ENCODE measurements around the gene USP40.
"Not testable (repeated sequence)": the region's sequence is repeated elsewhere in the genome, so short reads cannot be mapped to it uniquely, and the experiment has no call there.

Gene USP40

DNA sequence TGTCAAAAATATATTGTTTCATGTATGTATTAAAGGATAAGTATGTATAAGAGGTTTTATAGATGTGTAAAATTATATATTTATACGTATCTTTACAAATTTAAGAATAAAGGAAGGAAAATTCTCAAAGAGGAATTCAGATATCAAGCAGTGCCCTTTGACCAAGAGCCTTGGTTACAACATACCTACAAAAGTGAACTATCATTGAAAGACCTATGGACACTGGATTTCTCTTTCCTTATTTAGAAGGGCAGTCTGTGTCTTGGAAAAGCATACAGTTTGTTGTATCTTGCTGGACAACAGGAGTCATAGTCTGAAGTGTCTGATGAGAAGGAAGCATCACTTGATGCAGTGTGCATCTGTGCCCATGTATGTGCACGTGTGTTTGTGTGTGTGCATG is 21.8 kb upstream of the USP40 start:
- Histone ChIP-seq H3K27me3 (ENCODE audit: insufficient read depth, low read length) (no peaks in the 10 kb centered on the region), H3K4me3 (ENCODE audit: low read depth, low read length) (no peak overlapping the region), H2AK5ac (ENCODE audit: low read length) (no peak overlapping the region), H3K79me1 (ENCODE audit: low read length) (no peaks in the 10 kb centered on the region), H2BK5ac (ENCODE audit: low read depth, low read length, poor library complexity) (no peak overlapping the region), H3K23ac (ENCODE audit: low read length) (no peak overlapping the region), H4K91ac (ENCODE audit: low read depth, low read length) (no peak overlapping the region), H3K14ac (ENCODE audit: low read length) (no peak overlapping the region), H2AFZ (ENCODE audit: insufficient read depth, low read length, poor library complexity) (no peak overlapping the region), H3K18ac (ENCODE audit: low read length) (no peak overlapping the region), H3K9ac (ENCODE audit: low read length) (no peak overlapping the region), H3K4me1 (ENCODE audit: control insufficient read depth in 1 of 2, insufficient read depth in 2 of 2, low read length in 2 of 2) (no peaks in the 10 kb centered on the region), H3K4ac (ENCODE audit: low read depth, low read length) (no peak overlapping the region), H3K79me2 (ENCODE audit: control insufficient read depth, insufficient read depth, low read length, poor library complexity) (no peaks in the 10 kb centered on the region), H2BK120ac (ENCODE audit: insufficient read depth, low read length, poor library complexity) (no peak overlapping the region), H4K12ac (ENCODE audit: low read depth, low read length) (no peak overlapping the region), H3K27ac (ENCODE audit: low read depth, low read length) (no peak overlapping the region), H3K4me2 (ENCODE audit: low read length) (no peak overlapping the region), H3K36me3 (ENCODE audit: control insufficient read depth in 1 of 2, insufficient read depth in 2 of 2, low read length in 2 of 2) (no peaks in the 10 kb centered on the region), H4K8ac (ENCODE audit: low read depth, low read length) (no peak overlapping the region), H2BK12ac (ENCODE audit: low read length) (no peak overlapping the region), H3K9me3 (ENCODE audit: insufficient read depth, low read depth, low read length) (no peaks in the 10 kb centered on the region)
- WGBS (ENCODE audit: extremely low coverage, insufficient coverage, insufficient read length), result no CpG with 5 or more reads among the region's 2 CpGs
- DNase-seq, result no peak

DNA sequence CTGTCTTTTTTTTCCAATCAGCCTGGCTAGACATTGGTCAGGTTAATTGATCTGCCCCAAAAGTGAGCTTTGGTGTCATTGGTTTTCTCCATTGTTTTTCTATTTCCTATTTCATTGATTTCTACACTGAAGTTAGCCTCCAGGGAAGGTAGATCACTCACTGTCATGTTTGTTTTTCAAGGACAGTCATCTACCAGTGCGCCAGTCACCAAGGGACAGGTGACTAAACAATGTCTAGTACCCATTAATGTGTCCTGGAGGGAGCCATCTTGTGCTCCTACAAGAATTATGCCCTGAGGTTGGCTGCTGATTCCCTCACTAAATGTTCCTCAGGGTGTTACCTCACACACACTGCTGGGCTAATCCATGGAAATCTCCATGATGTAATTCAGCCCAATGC is 17.6 kb upstream of the USP40 start:
- Histone ChIP-seq H2AFZ (ENCODE audit: insufficient read depth, low read length, poor library complexity) (no peak overlapping the region), H4K12ac (ENCODE audit: low read depth, low read length) (no peak overlapping the region), H3K18ac (ENCODE audit: low read length) (no peak overlapping the region), H3K4ac (ENCODE audit: low read depth, low read length) (no peak overlapping the region), H3K27ac (ENCODE audit: low read depth, low read length) (no peak overlapping the region), H3K36me3 (ENCODE audit: control insufficient read depth in 1 of 2, insufficient read depth in 2 of 2, low read length in 2 of 2) (no peaks in the 10 kb centered on the region), H3K23ac (ENCODE audit: low read length) (no peak overlapping the region), H3K27me3 (ENCODE audit: insufficient read depth, low read length) (no peaks in the 10 kb centered on the region), H2BK5ac (ENCODE audit: low read depth, low read length, poor library complexity) (no peak overlapping the region), H3K4me1 (ENCODE audit: control insufficient read depth in 1 of 2, insufficient read depth in 2 of 2, low read length in 2 of 2) (no peaks in the 10 kb centered on the region), H4K91ac (ENCODE audit: low read depth, low read length) (no peak overlapping the region), H2BK120ac (ENCODE audit: insufficient read depth, low read length, poor library complexity) (no peak overlapping the region), H3K4me3 (ENCODE audit: low read depth, low read length) (no peak overlapping the region), H3K14ac (ENCODE audit: low read length) (no peak overlapping the region), H3K4me2 (ENCODE audit: low read length) (no peak overlapping the region), H3K9me3 (ENCODE audit: insufficient read depth, low read depth, low read length) (no peaks in the 10 kb centered on the region), H3K79me2 (ENCODE audit: control insufficient read depth, insufficient read depth, low read length, poor library complexity) (no peaks in the 10 kb centered on the region), H2AK5ac (ENCODE audit: low read length) (no peak overlapping the region), H3K9ac (ENCODE audit: low read length) (no peak overlapping the region), H2BK12ac (ENCODE audit: low read length) (no peak overlapping the region), H3K79me1 (ENCODE audit: low read length) (no peaks in the 10 kb centered on the region), H4K8ac (ENCODE audit: low read depth, low read length) (no peak overlapping the region)
- DNase-seq, result peak in 1 of 2 donors; percentile 34
- WGBS (ENCODE audit: extremely low coverage, insufficient coverage, insufficient read length), result no CpG with 5 or more reads among the region's 1 CpG

DNA sequence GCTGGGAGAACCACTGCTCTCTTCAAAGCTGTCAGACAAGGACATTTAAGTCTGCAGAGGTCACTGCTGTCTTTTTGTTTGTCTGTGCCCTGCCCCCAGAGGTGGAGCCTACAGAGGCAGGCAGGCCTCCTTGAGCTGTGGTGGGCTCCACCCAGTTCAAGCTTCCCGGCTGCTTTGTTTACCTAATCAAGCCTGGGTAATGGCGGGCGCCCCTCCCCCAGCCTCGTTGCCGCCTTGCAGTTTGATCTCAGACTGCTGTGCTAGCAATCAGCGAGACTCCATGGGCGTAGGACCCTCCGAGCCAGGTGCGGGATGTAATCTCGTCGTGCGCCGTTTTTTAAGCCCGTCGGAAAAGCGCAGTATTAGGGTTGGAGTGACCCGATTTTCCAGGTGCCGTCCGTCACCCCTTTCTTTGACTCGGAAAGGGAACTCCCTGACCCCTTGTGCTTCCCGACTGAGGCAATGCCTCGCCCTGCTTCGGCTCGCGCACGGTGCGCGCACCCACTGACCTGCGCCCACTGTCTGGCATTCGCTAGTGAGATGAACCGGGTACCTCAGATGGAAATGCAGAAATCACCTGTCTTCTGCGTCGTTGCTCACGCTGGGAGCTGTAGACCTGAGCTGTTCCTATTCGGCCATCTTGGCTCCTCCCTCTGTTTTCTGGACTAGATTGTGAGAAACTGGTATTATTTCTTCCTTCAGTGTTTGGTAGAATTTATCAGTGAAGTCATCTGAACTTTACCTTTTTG is 16.8 kb upstream of the USP40 start:
- not testable (repeated sequence) for H3K23ac ChIP-seq (ENCODE audit: low read length); H3K4ac ChIP-seq (ENCODE audit: low read depth, low read length); H2AFZ ChIP-seq (ENCODE audit: insufficient read depth, low read length, poor library complexity); H4K8ac ChIP-seq (ENCODE audit: low read depth, low read length); H3K18ac ChIP-seq (ENCODE audit: low read length); H3K4me1 ChIP-seq (ENCODE audit: control insufficient read depth in 1 of 2, insufficient read depth in 2 of 2, low read length in 2 of 2); H4K91ac ChIP-seq (ENCODE audit: low read depth, low read length); H2BK5ac ChIP-seq (ENCODE audit: low read depth, low read length, poor library complexity); H4K12ac ChIP-seq (ENCODE audit: low read depth, low read length); H3K27ac ChIP-seq (ENCODE audit: low read depth, low read length); H3K9ac ChIP-seq (ENCODE audit: low read length); H3K14ac ChIP-seq (ENCODE audit: low read length); H3K36me3 ChIP-seq (ENCODE audit: control insufficient read depth in 1 of 2, insufficient read depth in 2 of 2, low read length in 2 of 2); H3K79me1 ChIP-seq (ENCODE audit: low read length); H2BK120ac ChIP-seq (ENCODE audit: insufficient read depth, low read length, poor library complexity); H2BK12ac ChIP-seq (ENCODE audit: low read length); H3K4me3 ChIP-seq (ENCODE audit: low read depth, low read length); H3K79me2 ChIP-seq (ENCODE audit: control insufficient read depth, insufficient read depth, low read length, poor library complexity); H3K4me2 ChIP-seq (ENCODE audit: low read length); H3K27me3 ChIP-seq (ENCODE audit: insufficient read depth, low read length); H2AK5ac ChIP-seq (ENCODE audit: low read length); H3K9me3 ChIP-seq (ENCODE audit: insufficient read depth, low read depth, low read length)
- WGBS (ENCODE audit: extremely low coverage, insufficient coverage, insufficient read length), result no CpG with 5 or more reads among the region's 35 CpGs
- peak in 1 of 2 donors; percentile 7 for DNase-seq

DNA sequence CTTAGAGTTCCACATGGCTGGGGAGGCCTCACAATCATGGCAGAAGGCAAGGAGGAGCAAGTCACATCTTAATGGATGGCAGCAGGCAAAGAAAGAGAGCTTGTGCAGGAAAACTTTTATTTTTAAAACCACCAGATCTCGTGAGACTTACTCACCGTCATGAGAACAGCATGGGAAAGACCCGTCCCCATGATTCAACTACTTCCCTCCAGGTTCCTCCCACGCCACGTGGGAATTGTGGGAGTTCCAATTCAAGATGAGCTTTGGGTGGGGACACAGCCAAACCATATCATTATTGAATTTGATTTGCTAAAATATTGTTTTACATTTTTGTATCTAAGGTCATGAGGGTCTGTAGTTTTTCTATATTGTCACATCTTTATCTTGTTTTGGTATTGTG is 10.8 kb upstream of the USP40 start:
- not testable (repeated sequence) for H3K23ac ChIP-seq (ENCODE audit: low read length); H3K4me3 ChIP-seq (ENCODE audit: low read depth, low read length); H3K79me2 ChIP-seq (ENCODE audit: control insufficient read depth, insufficient read depth, low read length, poor library complexity); H3K4ac ChIP-seq (ENCODE audit: low read depth, low read length); H3K27ac ChIP-seq (ENCODE audit: low read depth, low read length); H3K4me2 ChIP-seq (ENCODE audit: low read length); H3K79me1 ChIP-seq (ENCODE audit: low read length); H3K27me3 ChIP-seq (ENCODE audit: insufficient read depth, low read length); H4K8ac ChIP-seq (ENCODE audit: low read depth, low read length); H3K9me3 ChIP-seq (ENCODE audit: insufficient read depth, low read depth, low read length); H4K12ac ChIP-seq (ENCODE audit: low read depth, low read length); H3K9ac ChIP-seq (ENCODE audit: low read length); DNase-seq; H2AFZ ChIP-seq (ENCODE audit: insufficient read depth, low read length, poor library complexity); H2BK5ac ChIP-seq (ENCODE audit: low read depth, low read length, poor library complexity); H3K14ac ChIP-seq (ENCODE audit: low read length); H2BK12ac ChIP-seq (ENCODE audit: low read length); H2AK5ac ChIP-seq (ENCODE audit: low read length); H4K91ac ChIP-seq (ENCODE audit: low read depth, low read length); H3K18ac ChIP-seq (ENCODE audit: low read length); H2BK120ac ChIP-seq (ENCODE audit: insufficient read depth, low read length, poor library complexity); H3K4me1 ChIP-seq (ENCODE audit: control insufficient read depth in 1 of 2, insufficient read depth in 2 of 2, low read length in 2 of 2); H3K36me3 ChIP-seq (ENCODE audit: control insufficient read depth in 1 of 2, insufficient read depth in 2 of 2, low read length in 2 of 2)
- WGBS (ENCODE audit: extremely low coverage, insufficient coverage, insufficient read length), result no CpG with 5 or more reads among the region's 5 CpGs
